Skeletal muscle tissue (tissue), 4 donors: Measurements from ENCODE around the gene MYO1E. TPM values are rescaled to one million over a fixed set of nuclear protein-coding genes. Genes with fewer than 3 reads are reported as not detected.
"Not testable (repeated sequence)": the region's sequence is repeated elsewhere in the genome, so short reads cannot be mapped to it uniquely, and the experiment has no call there.

Experiments used
- H3K27ac ChIP-seq: one replicate; pipeline ENCODE4 v1.7.0; 2013; ENCODE audit warnings: mild to moderate bottlenecking, low read depth, low read length, inconsistent platforms
- H3K27me3 ChIP-seq, 3 donors: one replicate each; pipeline ENCODE4 v1.7.0; 2013; ENCODE audit warnings: low read length in 3 of 3; ENCODE audit not compliant: control insufficient read depth in 3 of 3, insufficient read depth in 3 of 3
- H3K36me3 ChIP-seq, 3 donors: one replicate each; pipeline ENCODE4 v1.7.0; 2013; ENCODE audit warnings: low read length in 3 of 3; ENCODE audit not compliant: control insufficient read depth in 3 of 3, insufficient read depth in 3 of 3
- H3K4me1 ChIP-seq, 3 donors: one replicate each; pipeline ENCODE4 v1.7.0; 2013; ENCODE audit warnings: low read length in 3 of 3, mild to moderate bottlenecking in 3 of 3; ENCODE audit not compliant: control insufficient read depth in 3 of 3, insufficient read depth in 3 of 3
- H3K4me3 ChIP-seq, 3 donors: one replicate each; pipeline ENCODE4 v1.7.0; 2013; ENCODE audit warnings: low read length in 3 of 3
- H3K9ac ChIP-seq, 3 donors: one replicate each; pipeline ENCODE4 v1.7.0; 2013; ENCODE audit warnings: low read length in 3 of 3, mild to moderate bottlenecking in 3 of 3, moderate library complexity in 2 of 3, low read depth in 1 of 3
- H3K9me3 ChIP-seq, 3 donors: one replicate each; pipeline ENCODE4 v1.7.0; 2013; ENCODE audit warnings: low read length in 3 of 3; ENCODE audit not compliant: control insufficient read depth in 3 of 3
- total RNA-seq: library from RNA; depleted of rRNA; stranded (reverse); fragments of >200 nt; gene quantifications from one replicate; pipeline ENCODE4 v1.2.3, GENCODE V29; 2014
- donor health status: Osteomylitis.

The MYO1E gene
- total RNA-seq, 1 donor from 2014 or later: 29.7 TPM

GRCh38 chr15:59155431-59155830, 217.2 kb downstream of the MYO1E start:
- H3K27me3 ChIP-seq: no peaks in the 10 kb centered on the region
- H3K36me3 ChIP-seq: peaks cover 29 to 51% (median 39%) of the 10 kb centered on the region in 3 donors
- no peak overlapping the region for H3K4me3 ChIP-seq
- H3K27ac ChIP-seq: no peak overlapping the region
- peaks cover 0 to 2% (median 0%) of the 10 kb centered on the region in 3 donors for H3K4me1 ChIP-seq
- H3K9ac ChIP-seq: no peak overlapping the region
- H3K9me3 ChIP-seq: no peaks in the 10 kb centered on the region

- no peaks in the 10 kb centered on the region for H3K27me3 ChIP-seq
- H3K27ac ChIP-seq: no peak overlapping the region
- no peak overlapping the region for H3K4me3 ChIP-seq
- H3K36me3 ChIP-seq: peaks cover 33 to 52% (median 43%) of the 10 kb centered on the region in 3 donors
- no peaks in the 10 kb centered on the region for H3K9me3 ChIP-seq
- H3K9ac ChIP-seq: no peak overlapping the region
- H3K4me1 ChIP-seq: peaks cover 0 to 2% (median 0%) of the 10 kb centered on the region in 3 donors
Observed at GRCh38 chr15:59154243-59154642, 218.4 kb downstream of the MYO1E start.

GRCh38 chr15:59153466-59153865, 219.2 kb downstream of the MYO1E start:
- peaks cover 0 to 2% (median 0%) of the 10 kb centered on the region in 3 donors for H3K4me1 ChIP-seq
- no peak overlapping the region for H3K9ac ChIP-seq
- no peaks in the 10 kb centered on the region for H3K27me3 ChIP-seq
- no peak overlapping the region for H3K4me3 ChIP-seq
- H3K27ac ChIP-seq: no peak overlapping the region
- peaks cover 26 to 46% (median 45%) of the 10 kb centered on the region in 3 donors for H3K36me3 ChIP-seq
- no peaks in the 10 kb centered on the region for H3K9me3 ChIP-seq

- H3K27ac ChIP-seq: no peak overlapping the region
- no peaks in the 10 kb centered on the region for H3K9me3 ChIP-seq
- no peak overlapping the region for H3K9ac ChIP-seq
- H3K36me3 ChIP-seq: peaks cover 22 to 41% (median 40%) of the 10 kb centered on the region in 3 donors
- peaks cover 0 to 2% (median 0%) of the 10 kb centered on the region in 3 donors for H3K4me1 ChIP-seq
- H3K27me3 ChIP-seq: no peaks in the 10 kb centered on the region
- no peak overlapping the region for H3K4me3 ChIP-seq
Observed at GRCh38 chr15:59152694-59153450, 219.8 kb downstream of the MYO1E start.

GRCh38 chr15:59150185-59150584, 222.5 kb downstream of the MYO1E start:
- Histone ChIP-seq H3K27me3 (no peaks in the 10 kb centered on the region), H3K9ac (no peak overlapping the region), H3K9me3 (no peaks in the 10 kb centered on the region), H3K27ac (no peak overlapping the region), H3K4me1 (no peaks in the 10 kb centered on the region), H3K4me3 (no peak overlapping the region), H3K36me3 (peaks cover 24 to 38% (median 34%) of the 10 kb centered on the region in 3 donors)

GRCh38 chr15:59148153-59148833, 224.4 kb downstream of the MYO1E start:
- Histone ChIP-seq H3K9me3 (no peaks in the 10 kb centered on the region), H3K4me1 (no peaks in the 10 kb centered on the region), H3K36me3 (peaks cover 23 to 36% (median 30%) of the 10 kb centered on the region in 3 donors), H3K4me3 (no peak overlapping the region), H3K27me3 (no peaks in the 10 kb centered on the region), H3K27ac (no peak overlapping the region), H3K9ac (no peak overlapping the region)

- no peaks in the 10 kb centered on the region for H3K4me1 ChIP-seq
- H3K4me3 ChIP-seq: no peak overlapping the region
- no peaks in the 10 kb centered on the region for H3K9me3 ChIP-seq
- no peaks in the 10 kb centered on the region for H3K27me3 ChIP-seq
- H3K9ac ChIP-seq: no peak overlapping the region
- H3K36me3 ChIP-seq: peaks cover 24 to 35% (median 27%) of the 10 kb centered on the region in 3 donors
- H3K27ac ChIP-seq: no peak overlapping the region
Observed at GRCh38 chr15:59147666-59148065, 225.0 kb downstream of the MYO1E start.

GRCh38 chr15:59144594-59144993, 228.1 kb downstream of the MYO1E start:
- H3K9me3 ChIP-seq, H3K4me3 ChIP-seq, H3K9ac ChIP-seq, H3K27me3 ChIP-seq, H3K27ac ChIP-seq, H3K4me1 ChIP-seq: not testable (repeated sequence)
- H3K36me3 ChIP-seq: peaks cover 12 to 22% (median 15%) of the 10 kb centered on the region in 3 donors

- Histone ChIP-seq H3K27me3 (no peaks in the 10 kb centered on the region), H3K36me3 (peaks cover 6 to 22% (median 15%) of the 10 kb centered on the region in 3 donors), H3K27ac (no peak overlapping the region), H3K9ac (no peak overlapping the region), H3K4me1 (no peaks in the 10 kb centered on the region), H3K4me3 (no peak overlapping the region), H3K9me3 (no peaks in the 10 kb centered on the region)
Observed at GRCh38 chr15:59143281-59143680, 229.4 kb downstream of the MYO1E start.
